Measurements from ENCODE around the gene NHLH2.
A peak's percentile ranks its signal among the peaks of the same experiment; 100 is the strongest.

The NHLH2 gene

DNA sequence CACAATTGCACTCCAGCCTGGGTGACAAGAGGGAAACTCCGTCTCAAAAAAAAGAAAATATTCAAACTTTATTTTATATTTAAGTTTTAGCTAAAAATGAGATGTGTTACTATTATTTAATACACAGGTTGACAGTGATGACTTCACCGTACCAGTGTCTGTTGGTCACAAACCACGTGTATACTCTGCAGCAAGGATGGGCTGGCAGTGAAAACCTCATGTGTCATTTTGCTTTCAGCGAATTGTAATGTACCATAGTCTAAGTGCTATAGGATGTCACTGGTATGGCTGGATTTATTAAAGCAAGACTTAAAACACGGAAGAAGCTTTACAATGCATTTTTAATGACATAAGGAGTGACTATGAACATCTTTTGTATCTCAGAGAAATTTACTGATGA is 28.1 kb upstream of the NHLH2 start:
- no peak overlapping the region for H3K4me3 ChIP-seq (ENCODE audit: low read depth, low read length)
- H3K27me3 ChIP-seq (ENCODE audit: control insufficient read depth, insufficient read depth, low read length), result no peaks in the 10 kb centered on the region

DNA sequence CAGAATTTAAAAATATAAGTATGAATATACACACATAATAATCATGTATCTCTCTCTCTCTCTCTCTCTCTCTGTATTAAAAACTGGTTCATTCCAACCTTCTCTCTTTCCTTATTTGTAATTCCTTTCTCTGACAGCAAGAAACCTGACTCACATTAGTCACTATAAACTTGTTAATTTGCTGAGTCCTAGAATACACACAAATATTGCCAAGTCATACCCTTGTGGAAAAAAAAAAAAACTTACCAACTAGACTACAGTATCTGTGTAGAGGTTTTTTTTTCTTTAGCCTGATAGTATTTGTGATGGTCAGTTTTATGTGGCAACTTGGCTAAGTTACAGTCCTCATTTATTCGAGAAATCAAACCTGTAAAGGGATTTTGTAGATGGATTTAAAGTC is 26.3 kb upstream of the NHLH2 start:
- Histone ChIP-seq H3K36me3 (ENCODE audit: control insufficient read depth, insufficient read depth, low read length) (no peaks in the 10 kb centered on the region), H3K9ac (ENCODE audit: low read length) (no peak overlapping the region), H3K4me1 (ENCODE audit: control insufficient read depth, insufficient read depth, low read length) (no peaks in the 10 kb centered on the region), H3K27me3 (ENCODE audit: control insufficient read depth, insufficient read depth, low read length) (no peaks in the 10 kb centered on the region), H3K27ac (ENCODE audit: low read depth, low read length) (no peak overlapping the region), H3K4me3 (ENCODE audit: low read depth, low read length) (no peak overlapping the region), H3K9me3 (ENCODE audit: control insufficient read depth, insufficient read depth, low read depth, low read length) (no peaks in the 10 kb centered on the region)

More for the DNA sequence above, 28.1 kb upstream of the NHLH2 start:
- Histone ChIP-seq H3K9me3 (ENCODE audit: control insufficient read depth, insufficient read depth, low read depth, low read length) (no peaks in the 10 kb centered on the region), H3K9ac (ENCODE audit: low read length) (no peak overlapping the region), H3K4me1 (ENCODE audit: control insufficient read depth, insufficient read depth, low read length) (no peaks in the 10 kb centered on the region), H3K36me3 (ENCODE audit: control insufficient read depth, insufficient read depth, low read length) (no peaks in the 10 kb centered on the region), H3K27ac (ENCODE audit: low read depth, low read length) (no peak overlapping the region)

DNA sequence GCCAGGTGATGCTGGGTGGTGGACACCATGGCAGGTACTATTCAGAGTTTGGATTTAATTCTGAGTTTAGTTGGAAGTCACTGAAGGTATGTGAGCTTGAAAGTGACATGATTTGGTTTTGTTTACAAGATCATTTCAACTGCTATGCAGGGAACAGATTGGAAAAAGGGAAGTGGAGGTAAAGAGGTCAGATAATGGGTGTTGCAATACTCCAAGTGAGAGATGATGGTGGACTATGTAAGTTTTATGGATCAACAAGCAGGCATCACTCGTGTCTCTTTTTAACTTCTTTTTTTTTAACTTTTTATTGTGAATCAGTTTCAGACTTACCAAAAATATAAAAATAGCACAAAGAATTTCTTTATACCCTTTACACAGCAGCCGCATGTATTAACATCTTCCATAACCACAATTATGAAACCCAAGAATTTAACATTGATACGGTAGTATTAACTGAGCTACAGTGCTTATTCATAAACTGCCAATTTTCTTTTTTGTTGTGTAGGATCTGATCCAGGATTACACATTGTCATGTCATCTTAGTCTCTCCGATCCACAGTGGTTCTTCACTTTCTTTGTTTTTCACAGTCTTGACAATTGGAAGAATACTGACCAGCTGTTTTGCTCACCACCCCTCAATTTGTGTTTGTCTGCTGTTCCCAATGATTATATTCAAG is 24.9 kb upstream of the NHLH2 start:
- Histone ChIP-seq H3K27ac (ENCODE audit: low read depth, low read length) (no peak overlapping the region), H3K36me3 (ENCODE audit: control insufficient read depth, insufficient read depth, low read length) (no peaks in the 10 kb centered on the region), H3K4me1 (ENCODE audit: control insufficient read depth, insufficient read depth, low read length) (no peaks in the 10 kb centered on the region), H3K9me3 (ENCODE audit: control insufficient read depth, insufficient read depth, low read depth, low read length) (no peaks in the 10 kb centered on the region), H3K9ac (ENCODE audit: low read length) (no peak overlapping the region), H3K27me3 (ENCODE audit: control insufficient read depth, insufficient read depth, low read length) (no peaks in the 10 kb centered on the region), H3K4me3 (ENCODE audit: low read depth, low read length) (no peak overlapping the region)

DNA sequence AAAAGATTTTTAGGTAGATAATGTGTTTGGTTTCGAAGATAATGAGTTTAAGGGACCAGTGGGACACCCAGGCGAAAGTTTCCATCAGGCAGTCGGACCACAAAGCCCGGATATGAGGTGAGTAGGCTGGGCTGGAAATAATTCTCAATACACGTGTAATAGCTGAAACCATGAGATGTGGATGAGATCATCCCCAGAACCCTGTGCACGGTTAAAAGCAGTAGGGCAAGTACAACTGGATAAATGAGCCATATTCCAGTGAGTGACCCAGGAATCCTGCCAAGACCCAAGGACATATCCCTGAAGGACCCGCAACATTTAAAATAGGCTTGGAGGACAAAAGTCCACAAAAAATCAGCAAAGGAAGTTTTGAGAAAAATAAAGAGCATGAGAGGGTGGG is 21.5 kb upstream of the NHLH2 start:
- Histone ChIP-seq H3K27ac (ENCODE audit: low read depth, low read length) (no peak overlapping the region), H3K4me1 (ENCODE audit: control insufficient read depth, insufficient read depth, low read length) (no peaks in the 10 kb centered on the region), H3K36me3 (ENCODE audit: control insufficient read depth, insufficient read depth, low read length) (no peaks in the 10 kb centered on the region), H3K9me3 (ENCODE audit: control insufficient read depth, insufficient read depth, low read depth, low read length) (no peaks in the 10 kb centered on the region), H3K4me3 (ENCODE audit: low read depth, low read length) (no peak overlapping the region), H3K9ac (ENCODE audit: low read length) (no peak overlapping the region), H3K27me3 (ENCODE audit: control insufficient read depth, insufficient read depth, low read length) (no peaks in the 10 kb centered on the region)

DNA sequence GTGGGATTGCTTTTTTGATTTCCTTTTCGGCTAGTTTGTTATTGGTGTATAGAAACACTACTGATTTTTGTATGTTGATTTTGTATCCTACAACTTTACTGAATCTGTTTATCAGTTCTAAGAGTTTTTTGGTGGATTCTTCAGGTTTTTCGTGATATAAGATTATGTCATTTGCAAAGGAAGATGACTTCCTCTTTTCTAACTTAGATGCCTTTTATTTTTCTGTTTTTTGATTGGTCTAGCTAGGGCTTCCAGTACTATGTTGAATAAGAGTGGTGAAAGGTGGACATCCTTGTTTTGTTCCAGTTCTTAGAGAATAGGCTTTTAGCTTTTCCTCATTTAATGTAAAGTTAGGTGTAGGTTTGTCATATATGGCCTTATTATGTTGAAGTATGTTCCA is 13.1 kb upstream of the NHLH2 start:
- Histone ChIP-seq H3K27ac (ENCODE audit: low read depth, low read length) (no peak overlapping the region), H3K36me3 (ENCODE audit: control insufficient read depth, insufficient read depth, low read length) (no peaks in the 10 kb centered on the region), H3K9me3 (ENCODE audit: control insufficient read depth, insufficient read depth, low read depth, low read length) (no peaks in the 10 kb centered on the region), H3K4me3 (ENCODE audit: low read depth, low read length) (no peak overlapping the region), H3K4me1 (ENCODE audit: control insufficient read depth, insufficient read depth, low read length) (no peaks in the 10 kb centered on the region), H3K27me3 (ENCODE audit: control insufficient read depth, insufficient read depth, low read length) (no peaks in the 10 kb centered on the region), H3K9ac (ENCODE audit: low read length) (no peak overlapping the region)

DNA sequence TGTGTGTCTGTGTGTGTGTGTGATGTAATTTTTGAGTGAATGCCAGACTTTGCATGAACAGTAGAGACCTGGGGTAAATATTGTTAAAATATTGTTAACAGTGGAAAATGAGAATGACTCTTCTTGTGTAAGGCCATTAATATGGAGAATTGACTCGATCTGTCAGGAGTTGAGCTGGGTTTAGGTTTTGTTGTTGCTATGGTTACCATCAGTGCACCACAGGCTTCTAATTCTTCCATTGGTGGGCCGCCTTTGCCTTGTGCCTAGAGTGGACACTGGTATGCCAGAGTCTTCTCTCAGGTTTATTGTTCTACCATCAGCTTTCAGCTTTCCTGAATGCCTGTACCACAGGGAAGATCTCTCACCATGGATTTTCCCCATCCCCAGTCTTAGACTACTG is 10.0 kb upstream of the NHLH2 start:
- no peak overlapping the region for H3K27ac ChIP-seq (ENCODE audit: low read depth, low read length)
- no peak overlapping the region for H3K4me3 ChIP-seq (ENCODE audit: low read depth, low read length)
- H3K36me3 ChIP-seq (ENCODE audit: control insufficient read depth, insufficient read depth, low read length), result no peaks in the 10 kb centered on the region
- no peaks in the 10 kb centered on the region for H3K4me1 ChIP-seq (ENCODE audit: control insufficient read depth, insufficient read depth, low read length)
- no peaks in the 10 kb centered on the region for H3K27me3 ChIP-seq (ENCODE audit: control insufficient read depth, insufficient read depth, low read length)
- H3K9me3 ChIP-seq (ENCODE audit: control insufficient read depth, insufficient read depth, low read depth, low read length), result no peaks in the 10 kb centered on the region
- no peak overlapping the region for H3K9ac ChIP-seq (ENCODE audit: low read length)

DNA sequence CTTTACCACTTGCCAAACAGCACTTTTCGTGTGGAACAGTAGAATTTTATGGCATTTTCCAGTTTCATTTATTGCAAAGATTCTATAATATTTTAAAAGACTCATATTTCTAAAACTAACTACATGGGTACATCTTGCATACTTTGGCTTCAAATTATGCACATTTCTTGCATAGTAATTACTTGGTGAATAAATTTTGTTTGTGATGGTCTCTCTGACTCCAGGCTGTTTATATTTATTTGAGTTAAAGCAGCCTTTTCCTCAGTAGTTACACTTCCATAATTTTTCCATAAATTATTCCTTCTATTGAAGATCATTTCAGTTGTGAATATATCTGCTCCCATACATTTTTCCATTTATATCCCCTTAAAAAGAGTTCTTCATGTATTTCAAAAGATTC is 6.9 kb upstream of the NHLH2 start:
- no peaks in the 10 kb centered on the region for H3K4me1 ChIP-seq (ENCODE audit: control insufficient read depth, insufficient read depth, low read length)
- H3K27me3 ChIP-seq (ENCODE audit: control insufficient read depth, insufficient read depth, low read length), result no peaks in the 10 kb centered on the region
- no peak overlapping the region for H3K27ac ChIP-seq (ENCODE audit: low read depth, low read length)
- H3K36me3 ChIP-seq (ENCODE audit: control insufficient read depth, insufficient read depth, low read length), result no peaks in the 10 kb centered on the region
- no peaks in the 10 kb centered on the region; the same call in 1 of the 2 replicates for H3K9me3 ChIP-seq (ENCODE audit: control insufficient read depth, insufficient read depth, low read depth, low read length)
- no peak overlapping the region for H3K9ac ChIP-seq (ENCODE audit: low read length)
- no peak overlapping the region for H3K4me3 ChIP-seq (ENCODE audit: low read depth, low read length)

DNA sequence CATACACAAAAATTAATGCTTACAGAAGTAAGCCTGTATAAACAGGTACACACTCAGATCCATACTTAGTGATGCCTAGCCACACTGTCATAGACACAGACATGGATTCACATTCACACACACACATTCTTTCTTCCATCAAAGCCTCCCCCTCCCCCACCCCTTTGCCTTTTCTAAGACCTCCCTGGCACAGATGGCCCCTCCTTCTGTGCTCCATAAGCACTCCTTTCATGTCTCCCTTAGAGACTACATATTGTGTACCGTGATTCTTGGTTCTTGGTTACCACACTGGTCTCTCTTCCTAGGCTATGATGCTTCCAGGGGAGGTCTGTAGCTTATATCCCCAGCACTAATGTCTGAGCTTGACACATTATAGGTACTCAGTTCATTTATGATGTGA is 2.0 kb upstream of the NHLH2 start:
- no peak overlapping the region for H3K9ac ChIP-seq (ENCODE audit: low read length)
- no peaks in the 10 kb centered on the region; the same call in 1 of the 2 replicates for H3K9me3 ChIP-seq (ENCODE audit: control insufficient read depth, insufficient read depth, low read depth, low read length)
- H3K4me1 ChIP-seq (ENCODE audit: control insufficient read depth, insufficient read depth, low read length), result peaks cover 12% of the 10 kb centered on the region
- no peaks in the 10 kb centered on the region for H3K36me3 ChIP-seq (ENCODE audit: control insufficient read depth, insufficient read depth, low read length)
- H3K27ac ChIP-seq (ENCODE audit: low read depth, low read length), result no peak overlapping the region
- H3K27me3 ChIP-seq (ENCODE audit: control insufficient read depth, insufficient read depth, low read length), result peaks cover 21% of the 10 kb centered on the region; the same call in 1 of the 2 replicates
- H3K4me3 ChIP-seq (ENCODE audit: low read depth, low read length), result no peak overlapping the region

DNA sequence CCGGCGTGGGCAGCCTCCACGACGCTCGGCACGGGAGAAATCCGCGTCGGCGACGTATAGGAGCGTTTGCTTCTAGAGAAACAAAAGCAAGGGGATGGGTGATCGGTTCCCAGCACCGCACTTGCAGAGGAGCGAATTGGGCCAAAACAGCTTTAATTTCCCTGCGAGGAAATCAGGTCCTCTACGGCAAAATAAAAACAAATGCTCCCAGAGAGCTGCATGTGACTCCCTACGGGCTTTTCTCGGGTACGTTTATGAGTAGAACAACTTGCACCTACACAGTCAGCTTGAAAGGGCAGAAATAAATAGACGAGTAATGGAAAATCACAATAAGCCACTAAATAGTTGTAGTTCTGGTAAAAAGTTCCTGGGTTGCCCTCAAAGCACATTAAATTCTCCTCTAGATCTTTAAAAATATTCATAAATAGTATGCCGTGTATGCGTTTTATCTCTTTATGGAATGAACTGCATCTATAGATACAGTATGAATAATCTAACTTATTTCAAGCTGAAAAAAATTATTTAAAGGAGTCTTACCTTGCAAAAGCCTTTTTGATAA is 1.2 kb downstream of the NHLH2 start:
- Histone ChIP-seq H3K9ac (ENCODE audit: low read length) (peak overlapping the region; percentile 54), H3K27ac (ENCODE audit: low read depth, low read length) (peak overlapping the region; percentile 46; the same call in 1 of the 2 replicates), H3K9me3 (ENCODE audit: control insufficient read depth, insufficient read depth, low read depth, low read length) (no peaks in the 10 kb centered on the region; the same call in 1 of the 2 replicates), H3K36me3 (ENCODE audit: control insufficient read depth, insufficient read depth, low read length) (no peaks in the 10 kb centered on the region), H3K27me3 (ENCODE audit: control insufficient read depth, insufficient read depth, low read length) (peaks cover 41% of the 10 kb centered on the region; the same call in 1 of the 2 replicates), H3K4me3 (ENCODE audit: low read depth, low read length) (peak overlapping the region; percentile 73), H3K4me1 (ENCODE audit: control insufficient read depth, insufficient read depth, low read length) (peaks cover 12% of the 10 kb centered on the region)

DNA sequence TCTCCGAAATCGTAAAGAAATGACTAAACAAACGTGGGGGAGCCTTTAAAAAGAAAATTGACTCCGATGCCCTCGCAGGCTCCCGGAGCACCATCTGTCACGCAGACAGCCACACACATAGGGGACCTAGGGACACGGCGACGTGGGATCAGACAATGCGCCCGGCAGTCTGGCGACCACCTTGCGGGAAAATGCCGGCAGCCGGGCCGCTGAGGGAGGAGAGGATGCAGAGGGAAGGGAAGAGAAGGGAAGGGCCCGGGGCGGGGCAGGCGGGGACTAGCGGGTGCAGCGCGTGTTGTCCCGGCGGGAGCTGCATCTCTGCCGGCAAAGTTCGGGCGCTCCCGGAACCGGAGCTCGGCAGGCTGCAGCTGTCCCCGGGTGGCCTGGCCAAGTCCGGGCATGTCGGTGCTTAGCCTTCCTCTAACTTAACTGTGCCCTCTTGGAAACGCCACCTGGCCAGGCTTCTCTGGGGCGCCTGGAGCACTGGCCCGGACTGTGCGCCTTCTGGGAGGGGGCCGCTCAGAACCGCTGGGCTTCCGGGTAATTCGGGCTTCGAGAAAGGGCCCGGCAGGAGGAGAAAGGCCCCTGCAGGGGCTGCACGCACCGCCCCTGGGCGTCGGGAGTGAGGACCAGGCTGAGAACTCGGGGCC is 1.8 kb downstream of the NHLH2 start:
- peaks cover 41% of the 10 kb centered on the region; the same call in 1 of the 2 replicates for H3K27me3 ChIP-seq (ENCODE audit: control insufficient read depth, insufficient read depth, low read length)
- no peaks in the 10 kb centered on the region; the same call in 1 of the 2 replicates for H3K9me3 ChIP-seq (ENCODE audit: control insufficient read depth, insufficient read depth, low read depth, low read length)
- H3K27ac ChIP-seq (ENCODE audit: low read depth, low read length), result peak overlapping the region; percentile 46; the same call in 1 of the 2 replicates
- H3K4me1 ChIP-seq (ENCODE audit: control insufficient read depth, insufficient read depth, low read length), result peaks cover 13% of the 10 kb centered on the region
- peak overlapping the region; percentile 73 for H3K4me3 ChIP-seq (ENCODE audit: low read depth, low read length)
- peak overlapping the region; percentile 54 for H3K9ac ChIP-seq (ENCODE audit: low read length)
- no peaks in the 10 kb centered on the region for H3K36me3 ChIP-seq (ENCODE audit: control insufficient read depth, insufficient read depth, low read length)

DNA sequence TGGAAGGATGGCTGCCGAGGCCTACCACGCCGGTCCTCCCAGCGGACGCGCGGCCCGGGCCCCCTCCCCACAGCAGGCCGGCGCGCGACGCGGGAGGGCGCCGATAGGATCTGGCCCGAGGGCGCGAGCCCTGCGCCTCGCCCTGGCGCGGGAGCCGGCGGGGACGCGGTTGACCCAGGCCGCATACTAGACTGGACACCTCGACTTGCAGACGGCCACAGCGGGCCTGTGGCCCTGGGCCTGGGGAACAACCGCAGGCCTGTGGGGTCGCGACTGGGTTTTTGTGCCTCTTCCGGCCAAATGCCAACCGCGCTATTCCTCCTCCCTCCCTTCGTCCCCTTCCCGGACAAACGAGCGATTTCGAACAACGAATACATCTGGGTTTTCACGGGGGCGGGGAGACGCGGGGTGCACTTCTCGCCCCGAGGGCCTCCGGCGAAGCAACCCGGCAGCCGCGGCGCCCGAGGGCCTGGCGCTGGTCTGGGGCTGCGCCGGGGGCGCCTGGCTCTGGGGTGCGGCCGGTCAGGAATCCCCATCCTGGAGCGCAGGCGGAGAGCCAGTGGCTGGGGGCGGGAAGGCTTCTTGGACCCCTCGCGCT is 2.4 kb downstream of the NHLH2 start:
- Histone ChIP-seq H3K9me3 (ENCODE audit: control insufficient read depth, insufficient read depth, low read depth, low read length) (no peaks in the 10 kb centered on the region), H3K27ac (ENCODE audit: low read depth, low read length) (no peak overlapping the region), H3K4me1 (ENCODE audit: control insufficient read depth, insufficient read depth, low read length) (peaks cover 16% of the 10 kb centered on the region), H3K4me3 (ENCODE audit: low read depth, low read length) (peak overlapping the region; percentile 73), H3K36me3 (ENCODE audit: control insufficient read depth, insufficient read depth, low read length) (no peaks in the 10 kb centered on the region), H3K27me3 (ENCODE audit: control insufficient read depth, insufficient read depth, low read length) (peaks cover 41% of the 10 kb centered on the region; the same call in 1 of the 2 replicates), H3K9ac (ENCODE audit: low read length) (peak overlapping the region; percentile 54)
